Measurements from ENCODE around the gene FBRSL1.

- TF ChIP-seq CTCF (IDR thresholded peaks at IDR 0.05; ENCODE audit: insufficient read depth, low read depth, low read length) (no peak), EZH2 (IDR thresholded peaks at IDR 0.05; ENCODE audit: insufficient read depth, low read length) (no peak)
Observed at GRCh38 chr12:132545955-132546354, 56.0 kb downstream of the FBRSL1 start.

Data from astrocyte (in vitro differentiated cells and primary cell).